MM.1S (cell line): Measurements from ENCODE around the gene NUP160.

Experiments
- DNase-seq: peaks from one replicate; pipeline ENCODE4 v3.0.0-alpha.2; 2015
- H2AFZ ChIP-seq: fragments of 300-600 bp; sonication (generic); 2 replicates; pipeline ENCODE4 v1.6.0; 2016; ENCODE audit warnings: antibody characterized with exemption, low read length
- H3F3A ChIP-seq: fragments of 300-600 bp; sonication (generic); 2 replicates; pipeline ENCODE4 v1.6.1; 2016; ENCODE audit warnings: mild to moderate bottlenecking, antibody characterized with exemption, low read length, moderate library complexity, mixed read lengths; ENCODE audit not compliant: insufficient read depth
- H3K27ac ChIP-seq: fragments of 300-600 bp; sonication (generic); 2 replicates; pipeline ENCODE4 v1.5.1; 2016; ENCODE audit warnings: mild to moderate bottlenecking, low read length
- H3K27me3 ChIP-seq: fragments of 300-600 bp; sonication (generic); replicated peaks from 2 replicates; pipeline ENCODE4 v1.6.0; 2016; ENCODE audit warnings: low read length; ENCODE audit not compliant: insufficient read depth
- H3K36me3 ChIP-seq: fragments of 300-600 bp; sonication (generic); replicated peaks from 2 replicates; pipeline ENCODE4 v1.6.1; 2016; ENCODE audit warnings: mild to moderate bottlenecking, low read length, mixed read lengths; ENCODE audit not compliant: insufficient read depth
- H3K4me1 ChIP-seq: fragments of 300-600 bp; sonication (generic); 2 replicates; pipeline ENCODE4 v1.6.1; 2016; ENCODE audit warnings: low read length, mixed read lengths
- H3K4me2 ChIP-seq: fragments of 300-600 bp; sonication (generic); 2 replicates; pipeline ENCODE4 v1.6.0; 2016; ENCODE audit warnings: low read depth, low read length
- H3K4me3 ChIP-seq: fragments of 300-600 bp; sonication (generic); 2 replicates; pipeline ENCODE4 v1.5.1; 2016; ENCODE audit warnings: low read length, mixed read lengths
- H3K79me2 ChIP-seq: fragments of 300-600 bp; sonication (generic); 2 replicates; pipeline ENCODE4 v1.6.1; 2016; ENCODE audit warnings: mixed run types, low read length, mixed read lengths
- H3K9ac ChIP-seq: fragments of 300-600 bp; sonication (generic); 2 replicates; pipeline ENCODE4 v1.6.1; 2016; ENCODE audit warnings: low read length, mixed read lengths
- H3K9me2 ChIP-seq: fragments of 300-600 bp; sonication (generic); replicated peaks from 2 replicates; pipeline ENCODE4 v1.6.1; 2016; ENCODE audit warnings: mild to moderate bottlenecking, low read length, mixed read lengths; ENCODE audit not compliant: insufficient read depth
- H3K9me3 ChIP-seq: fragments of 300-600 bp; sonication (generic); replicated peaks from 2 replicates; pipeline ENCODE4 v1.6.1; 2016; ENCODE audit warnings: mild to moderate bottlenecking, low read length, mixed read lengths; ENCODE audit not compliant: insufficient read depth
- H4K20me1 ChIP-seq: fragments of 300-600 bp; sonication (generic); 2 replicates; pipeline ENCODE4 v1.6.1; 2016; ENCODE audit warnings: mild to moderate bottlenecking, low read length, moderate library complexity, mixed read lengths; ENCODE audit not compliant: insufficient read depth
- CTCF ChIP-seq: fragments of 300-600 bp; sonication (generic); IDR thresholded peaks from 2 replicates; pipeline ENCODE4 v1.5.1; 2016; ENCODE audit warnings: antibody characterized with exemption, low read length, mixed read lengths
- EZH2 ChIP-seq: fragments of 300-600 bp; sonication (generic); optimal IDR thresholded peaks from 2 replicates; pipeline ENCODE3; 2017; ENCODE audit warnings: low read depth, mild to moderate bottlenecking, antibody characterized with exemption, low read length, mixed read lengths
- EZH2phosphoT487 ChIP-seq: fragments of 300-600 bp; sonication (generic); IDR thresholded peaks from 2 replicates; pipeline ENCODE4 v1.6.1; 2018; ENCODE audit warnings: antibody characterized with exemption, low read length

Gene NUP160

GRCh38 chr11:47819743-47820142 lies 28.4 kb downstream of the NUP160 start:
- TF ChIP-seq EZH2 (no peak), EZH2phosphoT487 (no peak), CTCF (no peak)
- Histone ChIP-seq H2AFZ (no peak overlapping the region), H3K4me3 (no peak overlapping the region), H3K27ac (no peak overlapping the region), H3K9ac (no peak overlapping the region), H3K9me3 (no peaks in the 10 kb centered on the region), H3K9me2 (no peaks in the 10 kb centered on the region), H3F3A (no peaks in the 10 kb centered on the region), H3K4me2 (no peak overlapping the region), H3K79me2 (peaks cover 10% of the 10 kb centered on the region; the same call in 1 of the 2 replicates), H3K36me3 (peaks cover 14% of the 10 kb centered on the region), H4K20me1 (no peaks in the 10 kb centered on the region), H3K4me1 (no peaks in the 10 kb centered on the region), H3K27me3 (no peaks in the 10 kb centered on the region)
- DNase-seq: no peak

GRCh38 chr11:47800759-47801158 lies 47.4 kb downstream of the NUP160 start:
- H3K4me3 ChIP-seq: no peak overlapping the region
- H3F3A ChIP-seq: no peaks in the 10 kb centered on the region
- H3K27me3 ChIP-seq: no peaks in the 10 kb centered on the region
- DNase-seq: no peak
- H3K4me1 ChIP-seq: no peaks in the 10 kb centered on the region
- no peak for TF ChIP-seq EZH2phosphoT487
- no peak for TF ChIP-seq CTCF
- TF ChIP-seq EZH2: no peak
- H3K36me3 ChIP-seq: peaks cover 10% of the 10 kb centered on the region; the same call in 1 of the 2 replicates
- H3K27ac ChIP-seq: no peak overlapping the region
- H2AFZ ChIP-seq: no peak overlapping the region
- no peaks in the 10 kb centered on the region for H3K9me3 ChIP-seq
- H4K20me1 ChIP-seq: no peaks in the 10 kb centered on the region
- no peak overlapping the region for H3K4me2 ChIP-seq
- H3K79me2 ChIP-seq: no peaks in the 10 kb centered on the region
- no peaks in the 10 kb centered on the region for H3K9me2 ChIP-seq
- no peak overlapping the region for H3K9ac ChIP-seq

GRCh38 chr11:47797633-47798032 lies 50.5 kb downstream of the NUP160 start:
- Histone ChIP-seq H3K27ac (no peak overlapping the region), H3K4me1 (no peaks in the 10 kb centered on the region), H2AFZ (no peak overlapping the region), H3K79me2 (no peaks in the 10 kb centered on the region), H3K4me2 (no peak overlapping the region), H3K9me2 (no peaks in the 10 kb centered on the region), H3K9ac (no peak overlapping the region), H3K9me3 (no peaks in the 10 kb centered on the region), H3F3A (no peaks in the 10 kb centered on the region), H3K27me3 (no peaks in the 10 kb centered on the region), H3K36me3 (peaks cover 3% of the 10 kb centered on the region; the same call in 1 of the 2 replicates), H4K20me1 (no peaks in the 10 kb centered on the region), H3K4me3 (no peak overlapping the region)
- no peak for DNase-seq
- TF ChIP-seq CTCF (no peak), EZH2 (no peak), EZH2phosphoT487 (no peak)
